GM20000 (cell line): Measurements from ENCODE around the gene AKAP8.
"Not testable (repeated sequence)": the region's sequence is repeated elsewhere in the genome, so short reads cannot be mapped to it uniquely, and the experiment has no call there.

Source experiments
- DNase-seq: peaks from one replicate; pipeline ENCODE4 v3.0.0; 2012; ENCODE audit warnings: low spot score
- TF ChIP-seq, protein P1 (sequence below): IDR thresholded peaks from 2 replicates; pipeline ENCODE4 v1.5.1; 2012; ENCODE audit warnings: mild to moderate bottlenecking, control low read depth; ENCODE audit errors: extremely low read depth, missing control alignments

AKAP8 gene

GRCh38 chr19:15365264-15365663 is 14.3 kb downstream of the AKAP8 start:
- TF ChIP-seq, protein P1, sequence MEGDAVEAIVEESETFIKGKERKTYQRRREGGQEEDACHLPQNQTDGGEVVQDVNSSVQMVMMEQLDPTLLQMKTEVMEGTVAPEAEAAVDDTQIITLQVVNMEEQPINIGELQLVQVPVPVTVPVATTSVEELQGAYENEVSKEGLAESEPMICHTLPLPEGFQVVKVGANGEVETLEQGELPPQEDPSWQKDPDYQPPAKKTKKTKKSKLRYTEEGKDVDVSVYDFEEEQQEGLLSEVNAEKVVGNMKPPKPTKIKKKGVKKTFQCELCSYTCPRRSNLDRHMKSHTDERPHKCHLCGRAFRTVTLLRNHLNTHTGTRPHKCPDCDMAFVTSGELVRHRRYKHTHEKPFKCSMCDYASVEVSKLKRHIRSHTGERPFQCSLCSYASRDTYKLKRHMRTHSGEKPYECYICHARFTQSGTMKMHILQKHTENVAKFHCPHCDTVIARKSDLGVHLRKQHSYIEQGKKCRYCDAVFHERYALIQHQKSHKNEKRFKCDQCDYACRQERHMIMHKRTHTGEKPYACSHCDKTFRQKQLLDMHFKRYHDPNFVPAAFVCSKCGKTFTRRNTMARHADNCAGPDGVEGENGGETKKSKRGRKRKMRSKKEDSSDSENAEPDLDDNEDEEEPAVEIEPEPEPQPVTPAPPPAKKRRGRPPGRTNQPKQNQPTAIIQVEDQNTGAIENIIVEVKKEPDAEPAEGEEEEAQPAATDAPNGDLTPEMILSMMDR: no peak

GRCh38 chr19:15363791-15364190 is 15.8 kb downstream of the AKAP8 start:
- DNase-seq: not testable (repeated sequence)

More at GRCh38 chr19:15365264-15365663, 14.3 kb downstream of the AKAP8 start:
- peak; percentile 20 for DNase-seq

- DNase-seq: not testable (repeated sequence)
Observed at GRCh38 chr19:15363048-15363447, 16.5 kb downstream of the AKAP8 start.

DNA sequence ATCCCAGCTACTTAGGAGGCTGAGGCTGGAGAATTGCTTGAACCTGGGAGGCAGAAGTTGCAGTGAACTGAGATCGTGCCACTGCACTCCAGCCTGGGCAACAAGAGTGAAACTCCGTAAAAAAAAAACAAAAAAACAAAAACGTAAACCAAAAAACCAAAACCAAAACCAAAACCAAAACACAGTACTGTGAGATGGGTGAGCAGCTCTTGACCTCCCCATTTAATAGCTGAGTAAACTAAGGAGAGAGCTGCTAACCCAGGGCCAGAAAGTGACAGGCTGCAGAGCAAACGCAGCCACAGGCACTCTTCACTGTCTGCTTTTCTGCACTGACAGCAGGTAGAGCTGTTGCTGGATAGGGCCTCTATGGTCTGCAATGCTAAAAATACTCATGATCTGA is 19.6 kb downstream of the AKAP8 start:
- DNase-seq: peak; percentile 58

- DNase-seq: no peak
- TF ChIP-seq, protein P1: no peak
Observed at GRCh38 chr19:15358918-15359317, 20.7 kb downstream of the AKAP8 start.

DNA sequence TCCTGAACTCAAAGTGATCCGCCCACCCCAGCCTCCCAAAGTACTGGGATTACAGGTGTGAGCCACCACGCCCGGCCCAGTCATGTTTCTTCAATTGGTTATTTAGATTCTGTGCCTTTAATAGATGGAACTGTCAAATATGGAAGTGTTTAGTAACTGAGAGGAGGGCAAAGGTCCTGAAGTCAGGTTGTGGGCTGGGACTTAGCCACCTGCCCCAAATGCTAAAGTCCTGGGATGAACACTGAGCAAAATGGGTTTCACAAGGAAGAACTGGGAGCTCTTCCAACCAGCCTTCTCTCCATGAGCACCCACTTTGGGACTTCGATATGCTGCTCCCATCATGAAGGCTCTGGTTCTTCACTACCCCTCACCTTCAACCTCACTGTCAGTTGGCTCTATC is 21.7 kb downstream of the AKAP8 start:
- TF ChIP-seq, protein P1: no peak
- no peak for DNase-seq

- TF ChIP-seq, protein P1: no peak
- no peak for DNase-seq
Observed at GRCh38 chr19:15354566-15355296, 24.9 kb downstream of the AKAP8 start.

DNA sequence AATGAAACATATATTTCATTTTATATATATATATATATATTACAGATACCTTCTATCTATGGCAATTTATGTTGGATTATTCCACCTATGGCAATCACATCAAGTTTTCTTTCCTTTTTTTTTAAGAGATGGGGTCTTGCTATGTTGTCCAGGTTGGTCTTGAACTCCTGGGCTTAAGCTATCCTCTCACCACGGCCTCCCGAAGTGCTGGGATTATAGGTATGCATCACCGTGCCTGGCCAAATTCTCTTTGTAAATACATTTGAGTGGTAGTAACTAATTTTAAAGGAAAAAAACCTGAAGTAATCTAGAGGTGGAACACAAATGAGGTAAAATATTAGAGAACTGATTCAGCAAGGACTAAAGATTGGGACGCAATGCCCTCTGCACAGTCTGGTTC is 25.7 kb downstream of the AKAP8 start:
- no peak for DNase-seq
- TF ChIP-seq, protein P1: no peak

DNA sequence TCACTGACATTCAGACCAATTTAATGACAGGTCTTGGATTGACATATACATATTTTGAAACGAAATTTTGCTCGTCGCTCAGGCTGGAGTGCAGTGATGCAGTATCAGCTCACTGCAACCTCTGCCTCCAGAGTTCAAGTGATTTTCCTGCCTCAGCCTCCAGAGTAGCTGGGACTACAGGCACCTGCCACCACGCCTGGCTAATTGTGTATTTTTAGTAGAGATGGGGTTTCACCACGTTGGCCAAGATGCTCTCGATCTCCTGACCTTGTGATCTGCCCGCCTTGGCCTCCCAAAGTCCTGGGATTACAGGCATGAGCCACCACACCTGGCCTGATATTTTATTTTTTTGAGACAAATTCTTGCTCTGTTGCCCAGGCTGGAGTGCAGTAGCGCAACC is 27.1 kb downstream of the AKAP8 start:
- DNase-seq: not testable (repeated sequence)

DNA sequence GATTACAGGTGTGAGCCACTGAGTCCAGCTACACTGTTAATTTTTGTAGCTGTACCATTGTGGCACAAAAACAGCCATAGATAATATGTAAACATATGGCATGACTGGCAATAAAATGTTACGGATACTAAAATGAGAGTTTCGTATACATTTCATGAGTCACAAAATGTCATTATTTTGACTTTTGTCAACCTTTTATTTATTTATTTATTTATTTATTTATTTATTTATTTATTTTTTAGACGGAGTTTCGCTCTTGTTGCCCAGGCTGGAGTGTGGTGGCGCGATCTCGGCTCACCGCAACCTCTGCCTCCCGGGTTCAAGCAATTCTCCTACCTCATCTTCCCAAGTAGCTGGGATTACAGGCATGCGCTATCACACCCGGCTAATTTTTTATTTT is 38.3 kb downstream of the AKAP8 start:
- DNase-seq: not testable (repeated sequence)
